ENCODE measurements around the gene SLX9.

The SLX9 gene

GRCh38 chr21:44903689-44904088 lies 36.1 kb upstream of the SLX9 start:
- Histone ChIP-seq H3K4me1 (ENCODE audit: control insufficient read depth in 1 of 2, insufficient read depth in 2 of 2, low read length in 2 of 2) (peaks cover 0 to 9% of the 10 kb centered on the region in 2 donors), H3K27me3 (ENCODE audit: low read depth, low read length) (no peaks in the 10 kb centered on the region), H3K27ac (ENCODE audit: low read length) (no peak overlapping the region), H3K4me3 (ENCODE audit: low read depth in 1 of 2, low read length in 2 of 2) (no peak overlapping the region), H3K9me3 (ENCODE audit: control insufficient read depth in 1 of 2, low read length in 2 of 2) (no peaks in the 10 kb centered on the region), H3K36me3 (ENCODE audit: control insufficient read depth in 1 of 2, insufficient read depth in 2 of 2, low read length in 2 of 2) (peaks cover 0 to 16% of the 10 kb centered on the region in 2 donors)

- peaks cover 0 to 16% of the 10 kb centered on the region in 2 donors for H3K36me3 ChIP-seq (ENCODE audit: control insufficient read depth in 1 of 2, insufficient read depth in 2 of 2, low read length in 2 of 2)
- H3K4me1 ChIP-seq (ENCODE audit: control insufficient read depth in 1 of 2, insufficient read depth in 2 of 2, low read length in 2 of 2) = peaks cover 0 to 9% of the 10 kb centered on the region in 2 donors
- no peak overlapping the region for H3K4me3 ChIP-seq (ENCODE audit: low read depth in 1 of 2, low read length in 2 of 2)
- H3K27me3 ChIP-seq (ENCODE audit: low read depth, low read length) = no peaks in the 10 kb centered on the region
- H3K27ac ChIP-seq (ENCODE audit: low read length) = no peak overlapping the region
- H3K9me3 ChIP-seq (ENCODE audit: control insufficient read depth in 1 of 2, low read length in 2 of 2) = no peaks in the 10 kb centered on the region
Observed at GRCh38 chr21:44904141-44904923, 35.5 kb upstream of the SLX9 start.

DNA sequence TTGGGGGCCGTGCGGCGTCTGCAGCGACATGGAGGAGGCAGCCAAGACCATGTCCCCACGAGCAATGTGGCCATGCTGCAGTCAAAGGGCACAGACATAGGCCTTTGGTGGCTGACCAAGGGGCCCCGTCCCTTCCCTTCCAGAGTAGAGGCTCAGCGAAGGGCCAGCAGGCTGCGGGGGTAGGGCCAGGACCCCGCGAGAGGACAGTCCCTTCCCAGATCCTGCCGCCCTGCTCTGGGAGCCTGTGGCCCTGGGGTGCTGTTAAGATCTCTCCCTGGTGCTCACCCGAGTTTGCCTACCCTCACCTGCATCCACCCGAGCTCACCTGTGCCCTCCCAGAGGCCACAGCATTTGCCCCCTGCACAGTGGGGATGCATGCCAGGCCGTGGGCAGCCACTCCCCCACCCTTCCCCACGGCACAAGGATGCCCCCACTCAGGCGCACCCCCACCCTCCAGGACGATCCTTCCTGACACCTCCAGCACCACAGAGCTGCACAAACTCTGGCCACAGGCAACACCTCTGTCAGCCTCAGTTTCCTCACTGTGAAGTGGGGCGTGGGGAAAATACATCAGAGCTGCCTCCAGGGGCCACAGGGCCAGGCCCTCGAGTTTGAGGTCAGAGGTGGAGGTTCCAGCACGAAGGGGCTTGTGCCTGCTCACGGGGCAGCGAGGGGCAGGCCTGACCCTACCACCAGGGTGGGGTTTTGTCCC lies 34.7 kb upstream of the SLX9 start:
- H3K27ac ChIP-seq (ENCODE audit: low read length) = no peak overlapping the region
- no peaks in the 10 kb centered on the region for H3K27me3 ChIP-seq (ENCODE audit: low read depth, low read length)
- peaks cover 0 to 10% of the 10 kb centered on the region in 2 donors for H3K36me3 ChIP-seq (ENCODE audit: control insufficient read depth in 1 of 2, insufficient read depth in 2 of 2, low read length in 2 of 2)
- no peak overlapping the region for H3K4me3 ChIP-seq (ENCODE audit: low read depth in 1 of 2, low read length in 2 of 2)
- no peaks in the 10 kb centered on the region for H3K9me3 ChIP-seq (ENCODE audit: control insufficient read depth in 1 of 2, low read length in 2 of 2)
- peaks cover 0 to 10% of the 10 kb centered on the region in 2 donors for H3K4me1 ChIP-seq (ENCODE audit: control insufficient read depth in 1 of 2, insufficient read depth in 2 of 2, low read length in 2 of 2)

- H3K27ac ChIP-seq (ENCODE audit: low read length) = no peak overlapping the region
- H3K4me1 ChIP-seq (ENCODE audit: control insufficient read depth in 1 of 2, insufficient read depth in 2 of 2, low read length in 2 of 2) = peaks cover 0 to 15% of the 10 kb centered on the region in 2 donors
- no peaks in the 10 kb centered on the region for H3K27me3 ChIP-seq (ENCODE audit: low read depth, low read length)
- H3K9me3 ChIP-seq (ENCODE audit: control insufficient read depth in 1 of 2, low read length in 2 of 2) = no peaks in the 10 kb centered on the region
- H3K4me3 ChIP-seq (ENCODE audit: low read depth in 1 of 2, low read length in 2 of 2) = no peak overlapping the region
- H3K36me3 ChIP-seq (ENCODE audit: control insufficient read depth in 1 of 2, insufficient read depth in 2 of 2, low read length in 2 of 2) = peaks cover 0 to 10% of the 10 kb centered on the region in 2 donors
Observed at GRCh38 chr21:44905728-44906090, 34.1 kb upstream of the SLX9 start.

- H3K4me3 ChIP-seq (ENCODE audit: low read depth in 1 of 2, low read length in 2 of 2) = peak overlapping the region in 1 of 2 donors; percentile 21
- peaks cover 0 to 1% of the 10 kb centered on the region in 2 donors for H3K36me3 ChIP-seq (ENCODE audit: control insufficient read depth in 1 of 2, insufficient read depth in 2 of 2, low read length in 2 of 2)
- H3K9me3 ChIP-seq (ENCODE audit: control insufficient read depth in 1 of 2, low read length in 2 of 2) = no peaks in the 10 kb centered on the region
- peaks cover 12 to 25% of the 10 kb centered on the region in 2 donors for H3K4me1 ChIP-seq (ENCODE audit: control insufficient read depth in 1 of 2, insufficient read depth in 2 of 2, low read length in 2 of 2)
- no peaks in the 10 kb centered on the region for H3K27me3 ChIP-seq (ENCODE audit: low read depth, low read length)
- H3K27ac ChIP-seq (ENCODE audit: low read length) = peak overlapping the region; percentile 60
Observed at GRCh38 chr21:44907225-44907965, 32.4 kb upstream of the SLX9 start.

GRCh38 chr21:44907966-44908895 lies 31.6 kb upstream of the SLX9 start:
- H3K27ac ChIP-seq (ENCODE audit: low read length) = no peak overlapping the region
- H3K4me3 ChIP-seq (ENCODE audit: low read depth in 1 of 2, low read length in 2 of 2) = peak overlapping the region; percentile 33 to 36
- H3K4me1 ChIP-seq (ENCODE audit: control insufficient read depth in 1 of 2, insufficient read depth in 2 of 2, low read length in 2 of 2) = peaks cover 13 to 25% of the 10 kb centered on the region in 2 donors
- H3K9me3 ChIP-seq (ENCODE audit: control insufficient read depth in 1 of 2, low read length in 2 of 2) = no peaks in the 10 kb centered on the region
- H3K27me3 ChIP-seq (ENCODE audit: low read depth, low read length) = no peaks in the 10 kb centered on the region
- H3K36me3 ChIP-seq (ENCODE audit: control insufficient read depth in 1 of 2, insufficient read depth in 2 of 2, low read length in 2 of 2) = no peaks in the 10 kb centered on the region

- Histone ChIP-seq H3K36me3 (ENCODE audit: control insufficient read depth in 1 of 2, insufficient read depth in 2 of 2, low read length in 2 of 2) (no peaks in the 10 kb centered on the region), H3K27ac (ENCODE audit: low read length) (no peak overlapping the region), H3K4me3 (ENCODE audit: low read depth in 1 of 2, low read length in 2 of 2) (peak overlapping the region; percentile 33 to 36), H3K27me3 (ENCODE audit: low read depth, low read length) (no peaks in the 10 kb centered on the region), H3K9me3 (ENCODE audit: control insufficient read depth in 1 of 2, low read length in 2 of 2) (no peaks in the 10 kb centered on the region), H3K4me1 (ENCODE audit: control insufficient read depth in 1 of 2, insufficient read depth in 2 of 2, low read length in 2 of 2) (peaks cover 13 to 25% of the 10 kb centered on the region in 2 donors)
Observed at GRCh38 chr21:44908908-44909307, 30.9 kb upstream of the SLX9 start.

DNA sequence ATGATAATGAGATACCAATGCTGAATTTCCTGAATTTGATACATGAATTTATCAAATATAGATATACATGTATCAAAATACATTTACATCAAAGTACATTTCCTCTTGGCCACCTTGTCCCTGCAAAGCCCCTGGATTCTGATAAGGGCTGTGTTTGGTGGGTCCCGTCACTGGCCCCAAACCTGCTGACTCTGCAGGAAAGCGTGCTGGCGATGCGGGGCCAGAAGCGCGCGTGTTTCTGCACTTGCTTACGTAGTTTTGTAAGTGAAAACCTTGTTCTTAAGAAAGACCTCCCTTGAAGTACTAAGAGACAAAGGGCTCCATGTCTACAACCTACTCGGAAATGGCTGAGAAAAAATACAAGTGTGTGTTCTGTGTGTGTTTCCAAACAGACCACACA lies 30.1 kb upstream of the SLX9 start:
- no peaks in the 10 kb centered on the region for H3K27me3 ChIP-seq (ENCODE audit: low read depth, low read length)
- peaks cover 13 to 25% of the 10 kb centered on the region in 2 donors for H3K4me1 ChIP-seq (ENCODE audit: control insufficient read depth in 1 of 2, insufficient read depth in 2 of 2, low read length in 2 of 2)
- no peak overlapping the region for H3K27ac ChIP-seq (ENCODE audit: low read length)
- H3K9me3 ChIP-seq (ENCODE audit: control insufficient read depth in 1 of 2, low read length in 2 of 2) = no peaks in the 10 kb centered on the region
- no peaks in the 10 kb centered on the region for H3K36me3 ChIP-seq (ENCODE audit: control insufficient read depth in 1 of 2, insufficient read depth in 2 of 2, low read length in 2 of 2)
- no peak overlapping the region for H3K4me3 ChIP-seq (ENCODE audit: low read depth in 1 of 2, low read length in 2 of 2)

- Histone ChIP-seq H3K27me3 (ENCODE audit: low read depth, low read length) (no peaks in the 10 kb centered on the region), H3K27ac (ENCODE audit: low read length) (no peak overlapping the region), H3K4me3 (ENCODE audit: low read depth in 1 of 2, low read length in 2 of 2) (no peak overlapping the region), H3K36me3 (ENCODE audit: control insufficient read depth in 1 of 2, insufficient read depth in 2 of 2, low read length in 2 of 2) (no peaks in the 10 kb centered on the region), H3K4me1 (ENCODE audit: control insufficient read depth in 1 of 2, insufficient read depth in 2 of 2, low read length in 2 of 2) (peaks cover 13 to 25% of the 10 kb centered on the region in 2 donors), H3K9me3 (ENCODE audit: control insufficient read depth in 1 of 2, low read length in 2 of 2) (no peaks in the 10 kb centered on the region)
Observed at GRCh38 chr21:44910229-44911067, 29.4 kb upstream of the SLX9 start.

DNA sequence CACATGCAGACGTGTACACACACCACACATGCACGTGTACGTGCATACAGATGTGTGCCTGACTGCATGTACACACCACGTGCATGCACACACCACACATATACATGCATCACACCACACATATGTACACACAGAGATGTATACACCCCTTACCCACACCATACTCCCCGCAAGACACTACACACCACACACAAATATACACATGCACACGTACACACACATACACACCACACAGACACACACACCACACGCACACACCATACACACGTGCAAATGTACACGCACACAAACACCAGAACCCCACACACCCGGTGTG lies 28.8 kb upstream of the SLX9 start:
- Histone ChIP-seq H3K4me1 (ENCODE audit: control insufficient read depth in 1 of 2, insufficient read depth in 2 of 2, low read length in 2 of 2) (peaks cover 13 to 25% of the 10 kb centered on the region in 2 donors), H3K27ac (ENCODE audit: low read length) (no peak overlapping the region)

More for the DNA sequence above, 28.8 kb upstream of the SLX9 start:
- Histone ChIP-seq H3K4me3 (ENCODE audit: low read depth in 1 of 2, low read length in 2 of 2) (no peak overlapping the region), H3K9me3 (ENCODE audit: control insufficient read depth in 1 of 2, low read length in 2 of 2) (no peaks in the 10 kb centered on the region), H3K36me3 (ENCODE audit: control insufficient read depth in 1 of 2, insufficient read depth in 2 of 2, low read length in 2 of 2) (no peaks in the 10 kb centered on the region), H3K27me3 (ENCODE audit: low read depth, low read length) (no peaks in the 10 kb centered on the region)

Data from muscle layer of duodenum (tissue), 2 donors.